Astrocyte (in vitro differentiated cells and primary cell): ENCODE measurements around the gene SMARCC2.
"Not testable (repeated sequence)": the region's sequence is repeated elsewhere in the genome, so short reads cannot be mapped to it uniquely, and the experiment has no call there.

Source experiments
- EZH2 ChIP-seq: IDR thresholded peaks from 2 replicates; pipeline ENCODE4 v1.6.1; 2012; ENCODE audit warnings: mild to moderate bottlenecking, low read length, inconsistent platforms; ENCODE audit not compliant: insufficient read depth
- TF ChIP-seq, protein P1 (sequence below): IDR thresholded peaks from 2 replicates; pipeline ENCODE4 v1.5.1; 2011; ENCODE audit warnings: low read depth, mild to moderate bottlenecking, inconsistent platforms, low read length, moderate library complexity; ENCODE audit not compliant: insufficient read depth

DNA sequence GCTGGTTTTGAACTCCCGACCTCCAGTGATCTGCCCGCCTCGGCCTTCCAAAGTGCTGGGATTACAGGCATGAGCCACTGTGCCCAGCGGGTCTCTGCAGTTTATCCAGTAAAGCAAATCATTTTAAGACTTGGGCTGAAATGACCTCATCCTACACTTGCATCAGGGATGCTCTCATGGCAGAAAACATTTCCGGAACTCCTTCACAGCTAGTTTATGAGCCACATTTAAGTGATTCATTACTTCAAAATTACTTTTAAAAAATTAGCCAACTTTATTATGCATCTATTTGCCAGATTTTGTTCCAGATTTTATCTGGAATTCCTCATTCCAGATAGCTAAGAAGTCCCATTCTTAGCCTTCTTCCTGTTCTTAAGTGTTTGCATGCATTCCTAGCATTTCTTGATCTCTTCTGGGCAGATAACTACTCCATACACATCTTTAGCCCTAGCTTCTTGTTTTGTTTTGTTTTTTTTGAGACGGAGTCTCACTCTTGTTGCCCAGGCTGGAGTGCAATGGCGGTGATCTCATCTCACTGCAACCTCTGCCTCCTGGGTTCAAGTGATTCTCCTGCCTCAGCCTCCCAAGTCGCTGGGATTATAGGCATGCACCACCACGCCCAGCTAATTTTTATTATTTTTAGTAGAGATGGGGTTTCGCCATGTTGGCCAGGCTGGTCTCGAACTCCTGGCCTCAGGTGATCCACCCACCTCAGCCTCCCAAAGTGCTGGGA is 7.7 kb upstream of the SMARCC2 start:
- TF ChIP-seq, protein P1, sequence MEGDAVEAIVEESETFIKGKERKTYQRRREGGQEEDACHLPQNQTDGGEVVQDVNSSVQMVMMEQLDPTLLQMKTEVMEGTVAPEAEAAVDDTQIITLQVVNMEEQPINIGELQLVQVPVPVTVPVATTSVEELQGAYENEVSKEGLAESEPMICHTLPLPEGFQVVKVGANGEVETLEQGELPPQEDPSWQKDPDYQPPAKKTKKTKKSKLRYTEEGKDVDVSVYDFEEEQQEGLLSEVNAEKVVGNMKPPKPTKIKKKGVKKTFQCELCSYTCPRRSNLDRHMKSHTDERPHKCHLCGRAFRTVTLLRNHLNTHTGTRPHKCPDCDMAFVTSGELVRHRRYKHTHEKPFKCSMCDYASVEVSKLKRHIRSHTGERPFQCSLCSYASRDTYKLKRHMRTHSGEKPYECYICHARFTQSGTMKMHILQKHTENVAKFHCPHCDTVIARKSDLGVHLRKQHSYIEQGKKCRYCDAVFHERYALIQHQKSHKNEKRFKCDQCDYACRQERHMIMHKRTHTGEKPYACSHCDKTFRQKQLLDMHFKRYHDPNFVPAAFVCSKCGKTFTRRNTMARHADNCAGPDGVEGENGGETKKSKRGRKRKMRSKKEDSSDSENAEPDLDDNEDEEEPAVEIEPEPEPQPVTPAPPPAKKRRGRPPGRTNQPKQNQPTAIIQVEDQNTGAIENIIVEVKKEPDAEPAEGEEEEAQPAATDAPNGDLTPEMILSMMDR, result not testable (repeated sequence)
- TF ChIP-seq EZH2, result not testable (repeated sequence)
